IPS-NIHi7 (cell line): ENCODE measurements around the gene UPK2.

Experiments
- DNase-seq: peaks from one replicate; pipeline ENCODE4 v3.0.0; 2012; ENCODE audit warnings: mixed read lengths; ENCODE audit errors: extremely low spot score

The UPK2 gene

DNA sequence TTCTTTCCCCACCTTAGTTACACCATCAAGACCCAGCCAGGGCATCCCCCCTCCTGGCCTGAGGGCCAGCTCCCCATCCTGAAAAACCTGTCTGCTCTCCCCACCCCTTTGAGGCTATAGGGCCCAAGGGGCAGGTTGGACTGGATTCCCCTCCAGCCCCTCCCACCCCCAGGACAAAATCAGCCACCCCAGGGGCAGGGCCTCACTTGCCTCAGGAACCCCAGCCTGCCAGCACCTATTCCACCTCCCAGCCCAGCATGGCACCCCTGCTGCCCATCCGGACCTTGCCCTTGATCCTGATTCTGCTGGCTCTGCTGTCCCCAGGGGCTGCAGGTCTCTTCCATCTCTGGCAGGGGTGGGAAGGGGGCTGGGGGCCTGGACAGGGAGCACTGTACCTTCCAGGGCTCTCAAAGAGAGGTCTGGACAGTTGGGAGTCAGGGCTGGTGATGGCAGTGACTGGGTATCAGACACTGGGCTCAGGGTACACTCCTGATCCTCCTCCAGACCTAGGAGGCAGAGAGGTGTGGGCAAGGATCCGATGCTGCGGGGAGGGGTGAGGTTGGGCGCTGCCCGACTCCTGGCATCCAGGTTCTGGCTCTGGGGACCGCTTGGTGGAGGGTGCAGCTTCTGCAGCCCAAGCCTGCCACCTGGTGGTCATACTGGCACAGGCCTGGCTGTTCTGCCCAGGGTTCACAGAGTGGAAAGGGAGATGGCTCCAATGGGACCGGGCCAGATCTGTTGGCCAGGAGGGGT, at the start of gene UPK2:
UPK2 (plus strand) TSS at position 205 of the 753 bp plus-strand sequence; CDS start at position 258, 53 bp downstream.
- DNase-seq: peak; percentile 98

DNA sequence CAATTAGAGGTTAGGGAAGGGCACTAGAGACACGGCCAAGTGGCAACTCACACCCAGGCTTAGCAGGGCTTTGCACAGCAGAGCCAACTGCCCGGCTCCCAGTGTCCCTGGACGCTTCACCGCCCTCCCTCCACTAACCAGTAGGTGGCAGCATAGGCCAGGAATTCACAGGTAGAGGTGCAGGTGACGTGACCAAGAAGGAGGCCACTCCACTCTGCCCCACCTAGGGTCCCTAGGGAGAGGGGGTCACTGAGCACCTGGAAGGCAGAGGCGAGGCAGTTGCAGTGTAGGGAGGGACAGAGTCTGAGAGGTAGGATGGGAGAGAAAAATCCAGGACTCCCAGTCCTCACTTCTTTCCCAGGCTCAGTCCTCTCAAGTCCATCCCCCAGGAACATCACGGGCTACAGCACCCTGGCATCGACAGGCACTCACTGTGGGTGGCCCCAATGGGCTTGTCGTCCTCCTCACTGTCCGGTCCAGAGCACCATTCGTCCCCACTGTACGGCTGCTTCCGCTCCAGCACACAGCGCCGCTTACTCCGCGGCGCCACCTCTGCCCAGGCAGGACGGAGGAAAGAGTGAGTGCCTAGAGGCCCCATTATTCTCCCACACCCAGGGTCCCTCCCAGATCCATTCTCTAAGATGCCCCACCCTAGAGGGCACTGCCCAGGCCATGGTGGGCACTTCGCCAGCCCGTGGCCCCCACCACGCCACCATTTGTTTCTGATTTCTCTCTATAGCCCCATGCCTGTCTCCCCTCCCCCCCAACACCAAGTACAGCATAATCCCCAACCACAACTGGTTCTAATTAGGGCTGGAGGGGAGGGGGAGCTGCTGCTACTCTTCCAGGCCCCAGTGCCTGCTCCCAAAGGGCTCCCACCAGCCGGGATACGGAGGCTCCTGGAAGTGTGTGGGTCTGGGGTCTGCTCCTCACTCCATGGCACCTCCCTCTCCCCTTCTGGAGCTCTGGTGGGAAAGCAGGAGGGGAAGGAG, 48.8 kb upstream of the UPK2 start:
- peak; percentile 78 for DNase-seq

DNA sequence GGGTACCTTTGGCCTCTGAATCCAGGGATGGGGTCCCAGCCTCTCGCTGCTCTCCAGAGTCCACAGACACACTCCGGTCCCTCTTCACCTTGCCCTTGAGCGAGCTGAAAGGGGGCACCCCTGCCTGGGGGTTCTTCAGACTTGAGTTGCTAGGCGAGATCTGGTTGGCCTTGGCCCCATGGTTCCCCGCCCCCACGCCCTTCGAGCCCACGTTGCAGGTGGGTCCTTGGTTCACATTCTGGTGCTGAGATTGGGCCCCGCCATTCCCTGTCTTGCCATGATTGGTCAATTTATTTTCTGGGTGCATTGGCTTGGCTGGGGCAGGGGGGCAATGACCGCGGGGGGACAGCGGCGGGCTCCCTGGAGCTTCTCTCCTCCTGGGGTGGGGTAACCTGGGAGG, 47.8 kb upstream of the UPK2 start:
- DNase-seq: no peak

DNA sequence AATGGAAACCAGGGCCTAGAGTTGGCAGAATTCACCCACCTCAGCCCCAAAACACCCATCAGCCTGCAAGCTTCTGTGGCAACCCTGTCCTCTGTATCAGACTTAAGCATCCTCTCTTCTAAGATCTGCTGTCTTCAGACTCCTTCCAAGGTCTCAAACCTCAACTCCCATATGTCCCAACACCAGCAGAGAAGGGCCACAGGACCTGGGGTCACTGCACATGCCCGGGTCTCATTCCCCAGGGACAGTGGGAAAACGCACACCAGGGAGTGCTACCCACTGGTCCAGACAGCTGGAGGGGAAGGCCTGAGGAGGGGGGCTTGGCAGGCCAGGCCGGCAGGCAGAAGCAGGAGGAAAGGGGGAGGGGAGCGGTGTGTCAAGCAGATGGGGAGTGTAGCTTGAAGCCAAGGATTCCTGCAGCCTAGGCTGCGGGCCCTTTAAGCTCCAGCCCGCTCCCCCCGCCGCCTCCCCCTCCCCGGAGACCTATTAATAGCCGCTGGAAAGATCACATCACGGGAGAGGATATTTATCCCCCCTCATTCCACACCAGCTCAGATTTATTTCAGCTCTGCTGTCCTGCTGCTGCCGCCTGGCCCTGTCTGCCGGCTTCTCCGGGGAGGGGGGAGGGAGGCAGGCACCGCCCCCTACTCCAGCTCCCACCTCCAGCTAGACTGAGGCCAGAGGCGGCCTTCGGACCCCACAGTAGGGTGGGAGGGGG, 47.0 kb upstream of the UPK2 start:
- DNase-seq: peak; percentile 65

DNA sequence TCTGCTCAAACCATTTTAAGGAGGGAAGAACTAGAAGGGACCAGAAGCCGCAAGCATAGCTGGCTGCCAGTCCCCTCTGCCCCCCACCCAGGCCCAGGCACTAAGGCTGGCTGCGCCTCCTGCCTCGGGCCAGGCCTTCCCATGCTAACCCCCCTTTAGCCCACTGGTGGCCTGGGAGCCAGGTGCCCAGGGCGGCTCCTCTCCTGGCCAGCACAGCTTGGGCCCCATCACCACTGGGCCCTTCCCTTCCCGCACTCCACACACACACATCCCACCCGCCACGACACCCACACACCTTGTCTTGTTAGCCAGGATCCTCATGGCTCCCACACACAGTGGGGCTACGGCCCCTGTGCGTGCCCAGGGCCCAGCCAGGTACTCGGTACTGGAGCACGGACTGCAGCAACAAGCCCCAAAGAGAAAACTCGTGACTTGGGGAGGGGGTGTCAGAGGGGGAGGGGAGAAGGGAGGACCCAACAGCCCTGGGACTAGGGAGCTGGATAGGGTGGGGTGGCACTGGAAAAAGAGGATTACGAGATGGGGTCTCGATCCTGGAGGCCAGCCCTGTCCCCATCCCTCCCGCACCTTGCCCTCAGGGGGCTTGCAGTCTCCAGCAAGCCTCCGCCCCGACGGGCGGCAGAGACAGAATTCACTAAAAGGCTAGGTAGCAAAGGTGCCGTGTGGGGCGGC, 46.3 kb upstream of the UPK2 start:
- DNase-seq: no peak

DNA sequence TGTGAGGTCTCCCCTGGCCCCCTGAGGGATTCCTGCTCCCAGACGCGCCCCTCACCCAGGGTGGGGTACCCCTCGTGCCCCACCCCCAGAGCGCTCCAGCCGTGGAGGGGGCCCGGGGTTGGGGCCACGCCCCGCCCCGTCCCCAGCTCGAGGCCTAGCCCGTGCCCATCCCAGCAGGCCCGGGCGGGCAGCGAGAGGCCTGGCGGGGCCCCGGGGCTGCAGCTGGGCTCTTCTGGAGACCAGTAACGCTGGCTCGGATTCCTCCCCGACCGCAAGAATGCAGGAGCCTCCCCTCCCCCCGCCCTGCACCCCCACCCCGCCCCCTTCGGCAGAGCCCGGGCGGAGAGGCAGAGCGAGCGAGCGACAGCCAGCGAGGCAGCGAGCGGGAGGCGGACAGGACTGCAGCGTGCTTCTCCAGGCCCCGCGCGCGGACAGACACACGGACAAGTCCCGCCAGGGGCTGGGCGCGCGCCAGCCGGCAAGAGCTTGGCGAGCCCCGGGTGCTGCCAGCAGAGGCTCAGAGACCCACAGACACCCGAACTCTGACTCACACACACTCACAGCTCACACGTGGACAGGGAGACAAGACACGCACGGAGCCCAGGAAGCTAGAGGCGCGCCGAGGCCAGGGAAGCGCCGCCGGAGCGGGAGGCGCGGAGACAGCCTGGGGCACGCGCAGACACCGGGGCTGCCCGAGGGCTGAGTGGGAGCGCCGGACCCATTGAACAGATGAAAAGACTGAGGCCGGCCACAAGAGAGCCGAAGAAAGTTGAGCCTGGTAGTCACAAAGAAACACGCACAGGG, 45.6 kb upstream of the UPK2 start:
- DNase-seq: peak; percentile 65

DNA sequence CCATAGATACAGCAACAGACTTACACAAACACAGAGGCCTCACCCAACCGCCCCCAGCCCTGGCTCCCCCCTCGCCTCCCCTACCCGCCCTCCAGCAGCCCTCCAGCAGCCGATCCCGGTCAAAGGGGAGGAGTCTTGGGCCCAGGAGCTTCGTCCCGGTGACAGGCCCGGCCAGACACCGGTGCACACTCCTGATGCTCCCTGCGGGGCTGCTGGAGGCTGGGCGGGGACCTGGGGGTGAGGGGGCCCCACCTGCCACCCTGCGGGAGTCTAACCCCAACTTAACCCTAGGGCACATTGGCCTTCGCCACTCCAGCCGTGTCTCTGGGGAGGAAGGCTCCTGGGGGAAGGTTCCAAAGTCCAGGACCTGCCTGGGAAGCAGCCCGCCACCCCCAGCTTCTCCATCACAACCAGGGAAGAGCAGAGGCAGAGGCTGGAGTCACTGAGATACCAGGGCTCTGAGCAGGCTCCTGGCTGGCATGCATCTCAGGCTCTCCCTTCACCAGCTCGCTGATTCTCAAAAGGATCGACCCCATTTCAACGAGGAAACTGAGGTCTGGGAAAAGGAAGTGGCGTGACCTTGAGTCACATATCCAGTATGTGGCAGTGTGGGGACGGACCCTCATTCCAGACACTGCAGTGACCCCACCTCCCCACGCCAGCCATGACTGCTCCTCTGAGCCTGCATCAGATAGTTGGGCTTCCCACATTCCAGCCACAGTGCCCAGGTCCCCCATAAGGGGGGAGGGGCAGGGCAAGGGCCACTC, 44.8 kb upstream of the UPK2 start:
- no peak for DNase-seq

DNA sequence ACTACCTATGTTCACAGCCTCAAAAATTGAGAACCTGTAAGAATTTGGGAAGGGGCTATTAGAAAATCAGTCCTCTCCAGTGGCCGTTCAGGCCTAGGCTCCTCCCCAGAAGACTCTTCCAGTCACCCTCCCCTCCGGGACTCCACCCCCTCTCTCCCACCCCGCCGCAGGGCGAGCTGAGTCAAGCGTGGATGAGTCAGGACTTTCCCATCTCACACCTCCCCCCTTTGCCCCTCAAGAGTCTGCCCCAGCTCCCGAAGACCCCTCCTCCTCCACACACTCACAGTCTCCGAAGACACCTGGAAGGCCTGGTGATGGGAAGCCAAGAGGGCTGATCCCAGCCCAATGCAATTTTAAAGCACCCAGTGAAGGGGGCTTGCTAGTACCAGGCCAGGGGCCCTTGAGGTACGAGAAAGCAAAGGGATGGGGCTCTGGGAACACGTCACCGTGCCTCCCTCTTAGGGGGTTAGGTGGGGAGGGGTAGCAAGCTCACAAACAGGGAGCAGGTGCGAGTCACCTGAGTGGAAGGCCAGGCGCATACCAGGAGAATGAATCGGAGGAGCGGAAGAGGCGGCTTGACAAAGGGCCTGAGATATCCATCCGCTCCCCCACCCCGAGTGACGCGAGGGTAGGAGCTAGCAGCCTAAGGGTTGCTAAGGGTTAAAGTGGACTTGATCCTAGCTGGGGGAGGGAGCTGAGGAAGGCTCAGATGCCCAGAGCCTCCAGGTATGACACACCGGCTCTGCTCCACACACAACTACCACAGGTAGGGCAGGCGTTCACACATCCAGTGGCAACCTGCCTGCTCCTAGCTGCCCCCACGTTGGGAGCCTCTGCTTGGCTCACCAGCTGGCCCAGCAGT, 44.0 kb upstream of the UPK2 start:
- no peak for DNase-seq

DNA sequence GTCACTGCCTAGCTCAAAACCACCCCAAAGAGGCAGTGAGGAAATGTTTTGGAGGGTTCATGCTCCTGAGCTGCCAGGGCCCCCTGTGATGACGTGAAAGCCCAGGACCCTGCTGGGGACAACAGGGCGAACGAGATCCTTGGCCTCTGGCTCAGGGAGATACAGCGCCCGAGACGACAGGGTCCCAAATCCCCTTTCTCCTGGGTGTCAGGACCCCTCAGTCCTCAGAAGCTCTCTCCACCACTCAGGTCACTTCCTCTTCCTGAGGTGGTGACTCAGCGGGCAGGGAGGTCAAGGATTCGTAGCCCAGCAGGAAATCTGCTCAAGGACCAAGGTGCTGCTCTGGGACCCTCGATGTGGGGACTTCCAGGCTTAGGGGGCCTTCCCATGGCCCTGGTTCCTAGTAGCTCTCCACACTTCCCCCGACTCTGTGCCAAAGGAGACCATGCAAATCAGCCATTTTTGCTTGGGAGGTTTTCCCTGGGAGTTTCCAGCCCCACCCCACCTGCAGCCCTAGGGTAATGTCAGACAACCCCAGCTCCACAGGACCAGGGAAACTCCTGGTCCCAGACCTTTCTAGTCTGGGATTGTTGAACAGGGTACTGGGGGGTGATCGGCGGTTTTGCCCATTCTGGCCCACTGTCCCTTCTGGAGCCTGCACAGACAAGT, 43.2 kb upstream of the UPK2 start:
- no peak for DNase-seq

DNA sequence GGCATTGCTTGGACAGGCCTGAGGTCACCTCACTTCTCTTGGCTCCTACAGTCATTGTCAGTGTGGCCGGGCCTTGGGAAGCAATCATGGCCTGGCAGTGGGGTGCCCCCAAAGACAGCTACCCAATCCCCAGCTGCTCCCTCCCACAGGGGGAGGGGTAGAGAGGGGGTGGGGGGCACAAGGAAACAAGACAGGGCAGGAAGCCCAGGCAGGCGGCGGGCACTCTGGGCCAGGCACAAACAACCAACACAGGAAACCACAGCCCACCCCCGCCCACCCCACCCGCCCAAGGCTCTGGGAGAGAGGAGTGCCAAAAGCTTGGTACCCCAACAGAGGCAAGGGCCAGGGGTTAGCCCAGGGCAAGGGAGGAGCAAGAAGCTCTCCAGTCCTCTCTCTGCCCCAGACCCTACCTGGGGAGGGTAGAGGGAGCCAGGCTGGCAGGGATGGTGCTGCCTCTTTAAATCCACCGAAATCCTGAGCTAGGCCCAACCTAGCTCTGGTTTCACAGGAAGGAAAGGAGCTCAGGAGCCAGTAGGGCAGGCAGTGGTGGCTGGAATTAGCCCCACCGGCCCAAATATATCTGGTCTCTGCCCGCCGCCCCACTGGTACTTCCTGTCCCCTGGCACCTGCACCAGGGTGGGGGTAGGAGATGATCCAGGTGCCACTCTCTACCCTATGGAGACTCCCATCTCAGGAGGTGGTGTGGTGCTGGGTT, 42.5 kb upstream of the UPK2 start:
- DNase-seq: no peak

DNA sequence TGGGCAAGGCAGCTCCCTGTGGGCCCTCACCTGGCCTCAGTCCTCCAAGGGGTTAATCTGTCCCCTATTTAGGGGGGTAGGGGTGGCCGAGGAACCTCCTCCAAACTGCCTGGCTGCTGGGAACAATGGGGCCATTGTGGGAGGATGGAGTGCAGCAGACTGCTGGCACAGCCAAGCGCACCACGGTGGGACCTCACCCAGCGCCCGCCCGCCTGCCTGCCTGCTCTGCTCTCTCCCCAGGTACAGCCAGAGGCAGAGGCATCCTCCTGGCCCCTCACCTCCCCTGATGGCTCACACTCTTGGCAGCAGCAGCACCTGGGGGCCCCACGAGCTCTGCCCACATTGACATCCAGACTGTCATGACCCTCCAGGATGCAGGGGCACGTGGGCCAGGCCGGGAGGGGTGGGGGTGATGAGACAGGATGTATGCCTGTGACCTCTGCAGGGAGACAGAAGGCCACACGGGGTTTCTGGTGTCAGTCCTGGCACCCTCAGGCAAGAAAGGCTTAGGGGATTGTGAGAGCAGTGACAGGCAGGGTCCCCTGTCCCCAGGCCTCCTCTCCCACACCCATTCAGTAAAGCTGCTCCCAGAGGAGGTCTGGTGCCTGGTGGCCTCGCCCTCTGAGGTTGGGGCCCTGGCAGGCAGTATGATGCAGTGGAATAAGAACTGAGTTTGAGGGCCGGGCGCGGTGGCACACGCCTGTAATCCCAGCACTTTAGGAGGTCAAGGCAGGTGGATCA, 41.8 kb upstream of the UPK2 start:
- no peak for DNase-seq

DNA sequence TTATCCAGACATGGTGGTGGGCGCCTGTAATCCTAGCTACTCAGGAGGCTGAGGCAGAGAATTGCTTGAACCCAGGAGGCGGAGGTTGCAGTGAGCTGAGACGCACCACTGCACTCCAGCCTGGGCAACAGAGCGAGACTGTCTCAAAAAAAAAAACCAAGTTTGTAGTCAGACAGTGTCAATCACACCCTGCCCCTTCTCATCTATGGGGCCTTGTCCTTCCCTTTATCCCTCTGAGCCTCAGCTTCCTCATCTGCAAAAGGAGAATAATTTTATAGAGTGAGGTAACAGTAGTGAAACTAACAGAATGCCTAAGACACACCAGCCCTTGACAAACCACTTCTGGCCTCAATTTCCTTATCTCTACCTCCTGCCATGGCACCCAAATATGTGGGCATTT, 41.1 kb upstream of the UPK2 start:
- DNase-seq: no peak

DNA sequence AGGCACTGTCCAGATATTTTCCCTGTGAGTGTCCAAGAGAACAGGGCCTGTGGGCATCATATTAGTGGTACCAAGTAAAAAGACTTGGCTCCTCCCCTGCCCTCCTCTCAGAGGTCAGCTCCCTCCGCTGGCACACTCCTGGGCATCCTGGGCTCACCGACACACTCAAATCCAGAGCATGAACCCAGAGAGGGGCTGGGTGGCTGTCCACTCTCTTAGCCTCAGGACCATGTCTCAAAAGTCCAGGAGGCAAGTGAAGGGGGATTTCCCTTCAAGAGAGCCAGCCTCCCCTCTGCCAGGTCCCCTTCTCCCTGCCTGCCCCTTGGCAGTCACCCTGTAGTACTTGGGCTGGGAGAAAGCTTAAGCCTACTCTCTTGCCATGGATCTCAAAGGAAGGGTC, 40.7 kb upstream of the UPK2 start:
- no peak for DNase-seq

DNA sequence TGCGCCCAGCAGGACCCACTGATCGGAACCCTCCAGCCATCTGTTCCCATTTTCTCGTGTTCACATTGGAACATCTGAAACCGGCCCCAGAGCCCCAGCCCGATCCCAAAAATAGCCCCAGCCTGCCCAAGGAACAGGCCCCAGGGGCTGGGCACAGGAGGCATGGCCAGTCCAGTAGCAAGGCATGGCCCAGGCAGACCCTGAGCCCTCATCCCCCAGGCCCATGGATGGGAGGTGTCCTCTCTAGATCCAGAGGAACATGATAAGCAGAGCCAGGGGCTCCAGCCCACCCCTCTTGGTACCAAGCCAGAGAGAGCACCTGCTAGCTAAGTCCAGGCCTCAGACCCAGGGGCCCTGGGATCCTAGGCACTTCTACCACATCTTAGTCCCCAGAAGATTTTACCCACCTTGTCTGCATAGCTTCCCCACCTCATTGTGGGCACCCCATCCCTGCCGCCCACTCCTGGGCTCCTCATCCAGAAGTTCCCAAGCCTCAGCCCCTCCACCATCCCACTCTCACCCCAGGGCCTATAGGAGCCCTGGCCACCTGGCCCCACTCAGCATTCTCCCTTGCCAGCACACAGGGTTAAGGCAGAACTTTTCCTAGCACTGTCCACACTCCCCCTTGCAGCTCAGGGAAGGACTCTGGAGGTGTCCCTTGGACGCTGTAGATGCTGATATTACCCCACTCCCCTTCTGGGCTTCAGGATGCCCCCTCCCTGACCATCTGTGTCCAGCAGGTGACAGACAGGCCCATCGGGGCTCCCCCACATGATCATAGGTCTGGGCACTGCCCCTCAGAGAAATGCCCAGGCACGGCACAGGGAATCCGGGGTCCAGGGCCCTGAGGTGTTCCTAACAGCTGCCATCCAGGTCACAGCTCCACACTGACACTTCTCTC, 39.9 kb upstream of the UPK2 start:
- DNase-seq: no peak

DNA sequence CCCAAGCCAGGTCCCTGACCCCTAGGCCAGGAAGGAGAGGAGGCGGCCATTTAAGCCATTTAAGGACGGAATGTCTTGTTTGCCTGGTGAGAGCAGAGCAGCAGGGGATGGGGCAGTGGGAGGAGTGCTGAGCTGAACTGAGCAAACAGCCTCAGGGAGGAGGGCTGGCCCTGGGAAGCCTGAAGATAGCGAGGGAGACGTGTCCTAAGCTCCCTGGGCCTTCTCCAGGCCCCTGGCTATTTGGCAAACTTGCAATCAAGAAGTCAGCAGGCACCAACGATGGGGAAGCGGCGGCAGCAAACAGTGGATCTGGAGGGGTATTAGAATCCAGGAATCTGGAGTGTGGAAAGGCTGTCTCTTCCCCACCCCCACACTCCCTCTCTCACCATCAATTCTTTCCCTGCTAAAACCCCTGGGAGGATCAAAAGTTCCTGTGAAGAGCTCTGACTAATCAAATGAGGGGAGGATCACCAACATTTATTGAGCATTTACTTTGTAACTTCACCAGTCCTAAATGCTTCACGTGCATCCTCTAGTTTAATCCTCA, 39.2 kb upstream of the UPK2 start:
- DNase-seq: no peak
